A673 (cell line): ENCODE measurements around the gene MAGEB4. TPM values are rescaled to one million over a fixed set of nuclear protein-coding genes. Genes with fewer than 3 reads are reported as not detected.
A peak's percentile ranks its signal among the peaks of the same experiment; 100 is the strongest.

Experiments used
- BruUV-seq: library from RNA; stranded (reverse); fragments of 400-500 nt; replicated peaks from 2 replicates; lab custom pipeline; 2021; lab: Mats Ljungman, UMichigan
- CTCF ChIA-PET: fragments of 300-600 bp; sonication (Branson Sonifier 250); formaldehyde crosslinking; loops from one replicate; lab custom pipeline; 2022; ENCODE audit warnings: antibody characterized with exemption; lab: Charles Lee
- POLR2A ChIA-PET: fragments of 300-600 bp; sonication (Branson Sonifier 250); formaldehyde crosslinking; loops from one replicate; lab custom pipeline; 2022; ENCODE audit warnings: antibody characterized with exemption; ENCODE audit not compliant: low non-redundant PET; lab: Charles Lee
- DNase-seq: peaks from one replicate; pipeline ENCODE4 v3.0.0-alpha.2; 2015; ENCODE audit warnings: low spot score
- H3K27ac ChIP-seq: fragments of 200-600 bp; sonication (generic); 2 replicates; pipeline ENCODE4 v1.5.1; 2016; ENCODE audit warnings: mixed run types, low read depth, mild to moderate bottlenecking, mixed read lengths, antibody characterized with exemption, low read length; ENCODE audit not compliant: poor library complexity, severe bottlenecking
- H3K27me3 ChIP-seq: fragments of 200-600 bp; sonication (generic); replicated peaks from 2 replicates; pipeline ENCODE4 v1.6.1; 2017; ENCODE audit warnings: mixed run types, low read depth, mild to moderate bottlenecking, mixed read lengths, antibody characterized with exemption, low read length; ENCODE audit not compliant: insufficient read depth, poor library complexity
- H3K36me3 ChIP-seq: fragments of 200-600 bp; sonication (generic); 2 replicates; pipeline ENCODE4 v1.6.1; 2016; ENCODE audit warnings: mixed run types, mild to moderate bottlenecking, mixed read lengths, antibody characterized with exemption, low read length; ENCODE audit not compliant: insufficient read depth, poor library complexity, severe bottlenecking
- H3K4me1 ChIP-seq: fragments of 200-600 bp; sonication (generic); 2 replicates; pipeline ENCODE4 v1.6.1; 2017; ENCODE audit warnings: mixed run types, mild to moderate bottlenecking, mixed read lengths, antibody characterized with exemption, low read length; ENCODE audit not compliant: insufficient read depth, poor library complexity, severe bottlenecking
- H3K4me3 ChIP-seq: fragments of 200-600 bp; sonication (generic); 2 replicates; pipeline ENCODE4 v1.5.1; 2016; ENCODE audit warnings: low read depth, mixed run types, mild to moderate bottlenecking, mixed read lengths, low read length; ENCODE audit not compliant: poor library complexity, severe bottlenecking
- H3K9me3 ChIP-seq: fragments of 200-600 bp; sonication (generic); 2 replicates; pipeline ENCODE4 v1.6.1; 2016; ENCODE audit warnings: mixed run types, low read depth, mild to moderate bottlenecking, mixed read lengths, antibody characterized with exemption, low read length; ENCODE audit not compliant: poor library complexity, severe bottlenecking
- CTCF ChIP-seq: fragments of 300-800, 200-600 bp; sonication (generic); conservative IDR thresholded peaks from 2 replicates; pipeline ENCODE4 v1.5.1; 2017; ENCODE audit warnings: low read depth, mild to moderate bottlenecking, antibody characterized with exemption, low read length, moderate library complexity, mixed read lengths
- EZH2 ChIP-seq: fragments of 200-600 bp; sonication (generic); IDR thresholded peaks from 2 replicates; pipeline ENCODE4 v1.6.1; 2017; ENCODE audit warnings: borderline replicate concordance, low read depth, mild to moderate bottlenecking, mixed read lengths, antibody characterized with exemption, low read length; ENCODE audit not compliant: poor library complexity, severe bottlenecking
- intact Hi-C: fragments of 100-400 bp; cut with micrococcal nuclease; formaldehyde crosslinking; loops from one replicate; pipeline ENCODE4 v1.10.0; 2022; ENCODE audit not compliant: unreplicated experiment
- total RNA-seq: library from RNA; stranded (reverse); gene quantifications from 2 replicates; pipeline ENCODE4 v1.2.3, GENCODE V29; 2021

MAGEB4 gene
- total RNA-seq, 1 experiment from 2014 or later, result not detected

- Histone ChIP-seq H3K27ac (no peak overlapping the region), H3K4me1 (no peaks in the 10 kb centered on the region), H3K9me3 (no peaks in the 10 kb centered on the region), H3K36me3 (no peaks in the 10 kb centered on the region), H3K4me3 (no peak overlapping the region), H3K27me3 (no peaks in the 10 kb centered on the region)
- TF ChIP-seq CTCF (no peak), EZH2 (no peak)
- ChIA-PET CTCF (no interaction called here), POLR2A (interaction anchor here (0.7 kb wide), 1 partner anchor 182 kb away, joined by 4 read pairs; no protein-coding TSS in a partner anchor)
- intact Hi-C loops, result no loop called here
- DNase-seq, result peak; percentile 36
- no TSS peak for BruUV-seq
Observed at GRCh38 chrX:30283456-30284200, 41.8 kb downstream of the MAGEB4 start.

Other genes starting within 250 kb of the MAGEB4 start
- gene MAGEB2, start 26.4 kb upstream of the MAGEB4 start, total RNA-seq, result not detected in 2 replicates
- gene MAGEB3, start 11.3 kb upstream of the MAGEB4 start, total RNA-seq, result not detected in 2 replicates
- gene MAGEB1, start 5.1 kb downstream of the MAGEB4 start, total RNA-seq, result not detected in 2 replicates
- 54.5 and 69.6 TPM in 2 replicates for gene NR0B1, start 67.4 kb downstream of the MAGEB4 start, total RNA-seq